Brain microvascular endothelial cell (primary cell): ENCODE results near the gene PNP.
A peak's percentile ranks its signal among the peaks of the same experiment; 100 is the strongest.

Experiments used
- DNase-seq: peaks from one replicate; pipeline ENCODE4 v3.0.0-alpha.2; 2020
- H3K27ac ChIP-seq: fragments of 250-450 bp; sonication (Bioruptor Pico); 2 replicates; pipeline ENCODE4 v1.5.1; 2020; ENCODE audit warnings: mild to moderate bottlenecking, moderate library complexity
- H3K27me3 ChIP-seq: fragments of 250-450 bp; sonication (Bioruptor Pico); replicated peaks from 2 replicates; pipeline ENCODE4 v1.5.1; 2020; ENCODE audit warnings: mild to moderate bottlenecking
- H3K36me3 ChIP-seq: fragments of 250-450 bp; sonication (Bioruptor Pico); replicated peaks from 2 replicates; pipeline ENCODE4 v1.5.1; 2020; ENCODE audit warnings: mild to moderate bottlenecking
- H3K4me3 ChIP-seq: 2 replicates; pipeline ENCODE4 v1.5.1; 2011; ENCODE audit warnings: low read depth, mild to moderate bottlenecking, control low read depth, low read length, moderate library complexity
- in situ Hi-C: cut with HindIII; loops from 2 replicates; pipeline ENCODE4 v1.10.0; 2017; ENCODE audit warnings: low sequenced_read_pairs, low pct_ligation_motif_present
- TF ChIP-seq, protein P1 (sequence below): IDR thresholded peaks from 2 replicates; pipeline ENCODE4 v1.5.1; 2011; ENCODE audit warnings: low read depth, mild to moderate bottlenecking, moderate library complexity, low read length, control low read depth, inconsistent platforms; ENCODE audit errors: missing control alignments

Gene PNP

GRCh38 chr14:20469242-20469889, at the start of gene PNP:
Gene PNP, plus strand, starts transcription at chr14:20469406. Its CDS starts 119 bp downstream, at chr14:20469525.
- Histone ChIP-seq H3K27ac (peak within 1 kb of the TSS; percentile 82), H3K4me3 (peak within 1 kb of the TSS; percentile 99), H3K27me3 (no peaks in the 10 kb centered on the region), H3K36me3 (peaks cover 18% of the 10 kb centered on the region)
- in situ Hi-C loops = no loop called here
- TF ChIP-seq, protein P1, sequence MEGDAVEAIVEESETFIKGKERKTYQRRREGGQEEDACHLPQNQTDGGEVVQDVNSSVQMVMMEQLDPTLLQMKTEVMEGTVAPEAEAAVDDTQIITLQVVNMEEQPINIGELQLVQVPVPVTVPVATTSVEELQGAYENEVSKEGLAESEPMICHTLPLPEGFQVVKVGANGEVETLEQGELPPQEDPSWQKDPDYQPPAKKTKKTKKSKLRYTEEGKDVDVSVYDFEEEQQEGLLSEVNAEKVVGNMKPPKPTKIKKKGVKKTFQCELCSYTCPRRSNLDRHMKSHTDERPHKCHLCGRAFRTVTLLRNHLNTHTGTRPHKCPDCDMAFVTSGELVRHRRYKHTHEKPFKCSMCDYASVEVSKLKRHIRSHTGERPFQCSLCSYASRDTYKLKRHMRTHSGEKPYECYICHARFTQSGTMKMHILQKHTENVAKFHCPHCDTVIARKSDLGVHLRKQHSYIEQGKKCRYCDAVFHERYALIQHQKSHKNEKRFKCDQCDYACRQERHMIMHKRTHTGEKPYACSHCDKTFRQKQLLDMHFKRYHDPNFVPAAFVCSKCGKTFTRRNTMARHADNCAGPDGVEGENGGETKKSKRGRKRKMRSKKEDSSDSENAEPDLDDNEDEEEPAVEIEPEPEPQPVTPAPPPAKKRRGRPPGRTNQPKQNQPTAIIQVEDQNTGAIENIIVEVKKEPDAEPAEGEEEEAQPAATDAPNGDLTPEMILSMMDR = no peak
- peak; percentile 89 for DNase-seq

DNA sequence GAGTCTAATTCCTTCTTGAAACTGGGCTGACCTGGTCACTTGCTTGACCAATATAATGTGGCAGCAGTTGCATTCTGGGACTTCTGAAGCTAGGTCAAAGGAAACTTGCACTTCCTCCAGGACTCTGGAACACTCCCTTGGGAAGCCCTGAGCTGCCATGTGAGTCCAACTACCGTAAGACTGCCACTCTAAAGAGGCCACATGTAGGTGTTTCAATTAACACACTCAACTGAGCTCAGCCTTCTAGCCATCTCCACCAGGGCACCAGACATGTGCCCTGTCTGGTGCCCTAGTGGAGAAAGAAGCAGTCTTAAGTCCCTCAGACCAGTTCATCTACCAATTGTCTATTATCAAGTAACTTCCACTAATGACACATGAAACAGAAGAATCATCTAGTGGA, 49.8 kb upstream of the PNP start:
- Histone ChIP-seq H3K4me3 (no peak overlapping the region), H3K27me3 (no peaks in the 10 kb centered on the region), H3K27ac (no peak overlapping the region), H3K36me3 (no peaks in the 10 kb centered on the region)
- TF ChIP-seq, protein P1 = no peak
- in situ Hi-C loops = no loop called here
- DNase-seq = no peak

DNA sequence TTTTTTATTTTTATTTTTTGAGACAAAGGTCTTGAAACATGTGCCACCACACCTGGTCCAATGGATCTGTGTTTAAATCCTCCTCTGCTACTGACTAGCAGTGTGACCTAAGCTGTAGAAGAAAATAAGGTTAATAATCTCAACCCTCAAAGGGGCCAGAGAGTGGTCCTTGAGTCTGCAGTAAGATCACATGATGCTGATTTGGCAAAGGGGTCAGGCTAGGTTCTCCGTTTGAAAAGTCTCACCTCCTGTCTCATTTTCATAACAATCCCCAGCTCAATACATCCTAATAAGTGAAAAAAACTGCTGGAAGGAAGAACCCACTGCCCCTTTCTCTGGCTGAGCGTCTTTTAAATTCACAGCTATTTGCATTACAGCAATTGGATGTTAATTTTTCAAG, 47.9 kb upstream of the PNP start:
- in situ Hi-C loops = no loop called here
- Histone ChIP-seq H3K27ac (no peak overlapping the region), H3K36me3 (no peaks in the 10 kb centered on the region), H3K27me3 (no peaks in the 10 kb centered on the region), H3K4me3 (no peak overlapping the region)
- TF ChIP-seq, protein P1 = no peak
- no peak for DNase-seq

DNA sequence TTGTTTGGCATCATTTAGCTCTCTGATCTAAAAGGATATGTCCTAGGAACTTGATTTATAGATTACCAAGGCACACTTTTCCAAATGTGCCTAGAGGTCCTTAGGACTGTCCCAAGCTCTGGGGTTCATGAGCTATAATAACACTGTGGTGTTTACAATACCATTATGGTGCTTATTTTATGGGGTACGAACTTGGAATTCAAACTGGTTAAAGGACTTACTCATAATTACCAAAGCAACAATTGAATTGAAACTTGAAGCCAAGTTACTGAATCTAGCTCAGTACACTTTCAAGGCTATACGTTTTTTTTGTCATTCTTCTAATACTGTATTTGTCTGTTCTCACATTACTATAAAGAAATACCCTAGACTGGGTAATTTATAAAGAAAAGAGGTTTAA, 46.3 kb upstream of the PNP start:
- no peak for DNase-seq
- Histone ChIP-seq H3K4me3 (no peak overlapping the region), H3K27me3 (no peaks in the 10 kb centered on the region), H3K36me3 (no peaks in the 10 kb centered on the region), H3K27ac (no peak overlapping the region)
- TF ChIP-seq, protein P1 = no peak
- in situ Hi-C loops = no loop called here

GRCh38 chr14:20424851-20425250, 44.4 kb upstream of the PNP start:
- H3K27me3 ChIP-seq = no peaks in the 10 kb centered on the region
- in situ Hi-C loops = no loop called here
- TF ChIP-seq, protein P1 = no peak
- no peak for DNase-seq
- H3K27ac ChIP-seq = no peak overlapping the region
- no peaks in the 10 kb centered on the region for H3K36me3 ChIP-seq
- no peak overlapping the region for H3K4me3 ChIP-seq
